H4 (cell line): Measurements from ENCODE around the gene OAS2. TPM values are rescaled to one million over a fixed set of nuclear protein-coding genes. Genes with fewer than 3 reads are reported as not detected.

Source experiments
- DNase-seq: peaks from one replicate; pipeline ENCODE4 v3.0.0-alpha.2; 2015; ENCODE audit warnings: low spot score
- total RNA-seq: library from RNA; depleted of rRNA; stranded (reverse); fragments of >200 nt; shearing (Covaris generic); gene quantifications from 2 replicates; pipeline ENCODE4 v1.2.3, GENCODE V29; 2014

Gene OAS2
- total RNA-seq, 1 experiment from 2014 or later = 49.7 TPM

DNA sequence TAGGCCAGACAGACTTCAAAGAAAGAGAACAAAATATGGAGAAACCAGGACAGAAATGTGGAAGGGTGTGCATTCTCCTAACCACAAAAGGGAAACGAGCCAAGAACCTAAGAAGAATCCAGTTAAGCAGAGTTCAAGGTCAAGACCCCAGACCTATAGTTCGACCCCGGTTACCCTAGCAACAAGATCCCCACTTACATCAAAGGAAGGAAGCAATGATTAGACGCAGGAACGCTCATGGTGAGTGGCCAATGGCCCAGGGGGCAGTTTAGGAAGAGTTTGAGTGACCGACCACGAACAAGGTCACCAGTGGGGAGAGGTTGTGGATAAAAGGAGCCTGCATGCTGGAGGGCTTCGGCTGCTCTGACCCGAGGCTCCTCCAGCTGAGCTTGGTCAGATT, 36.2 kb downstream of the OAS2 start:
- no peak for DNase-seq

DNA sequence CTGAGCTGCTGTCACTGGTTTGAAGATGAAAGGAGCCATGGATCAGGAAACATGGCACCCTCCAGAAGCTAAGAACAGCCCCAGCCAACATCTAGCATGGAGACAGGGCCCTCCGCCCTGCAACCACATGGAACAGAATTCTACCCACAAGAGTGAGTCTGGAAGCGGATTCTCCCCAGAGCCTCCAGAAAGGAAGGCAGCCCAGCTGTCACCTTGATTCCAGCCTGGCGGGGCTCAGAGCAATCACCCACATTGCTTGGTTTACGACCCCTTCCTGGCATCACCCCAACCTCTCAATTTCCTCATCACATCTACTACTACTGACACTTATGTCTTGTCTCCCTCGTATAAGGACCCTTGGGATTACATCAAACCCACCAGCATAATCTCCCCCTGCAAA, 38.5 kb downstream of the OAS2 start:
- no peak for DNase-seq

DNA sequence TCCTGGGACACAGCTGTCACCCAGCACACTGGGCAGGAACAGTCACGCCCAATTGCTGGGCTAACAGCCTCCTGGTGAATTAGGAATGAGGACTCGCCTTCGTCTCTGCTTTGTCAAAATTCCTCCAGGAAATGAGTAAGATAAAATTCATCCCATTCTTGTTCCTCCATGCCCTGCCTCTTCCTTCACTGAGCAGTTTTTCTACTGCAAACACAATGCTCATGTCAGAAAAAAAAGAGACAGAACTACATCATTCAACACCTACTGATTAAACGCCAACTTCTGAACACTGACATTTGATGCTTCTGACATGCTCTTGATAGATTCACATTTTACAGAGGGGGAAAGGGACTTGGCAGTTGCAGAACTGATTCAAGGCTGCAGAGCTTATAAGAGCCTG, 40.7 kb downstream of the OAS2 start:
- DNase-seq = no peak

DNA sequence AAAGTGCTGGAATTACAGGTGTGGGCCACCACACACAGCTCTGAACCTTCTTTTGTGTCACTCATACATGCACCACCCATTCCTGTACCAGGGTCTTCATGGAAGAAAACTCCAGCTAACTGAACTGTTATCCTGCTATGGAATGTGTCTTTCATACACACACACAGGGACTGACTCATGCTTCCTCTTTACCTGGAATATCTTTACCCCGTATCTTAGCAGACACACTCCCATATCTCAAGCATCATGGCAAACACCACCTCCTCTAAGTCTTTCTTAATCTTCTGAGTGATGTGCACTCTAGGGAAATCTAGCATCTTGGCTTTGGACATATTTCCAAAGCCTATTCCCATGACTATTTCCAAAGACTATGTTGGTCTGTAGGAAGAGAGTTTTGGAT, 43.2 kb downstream of the OAS2 start:
- no peak for DNase-seq

DNA sequence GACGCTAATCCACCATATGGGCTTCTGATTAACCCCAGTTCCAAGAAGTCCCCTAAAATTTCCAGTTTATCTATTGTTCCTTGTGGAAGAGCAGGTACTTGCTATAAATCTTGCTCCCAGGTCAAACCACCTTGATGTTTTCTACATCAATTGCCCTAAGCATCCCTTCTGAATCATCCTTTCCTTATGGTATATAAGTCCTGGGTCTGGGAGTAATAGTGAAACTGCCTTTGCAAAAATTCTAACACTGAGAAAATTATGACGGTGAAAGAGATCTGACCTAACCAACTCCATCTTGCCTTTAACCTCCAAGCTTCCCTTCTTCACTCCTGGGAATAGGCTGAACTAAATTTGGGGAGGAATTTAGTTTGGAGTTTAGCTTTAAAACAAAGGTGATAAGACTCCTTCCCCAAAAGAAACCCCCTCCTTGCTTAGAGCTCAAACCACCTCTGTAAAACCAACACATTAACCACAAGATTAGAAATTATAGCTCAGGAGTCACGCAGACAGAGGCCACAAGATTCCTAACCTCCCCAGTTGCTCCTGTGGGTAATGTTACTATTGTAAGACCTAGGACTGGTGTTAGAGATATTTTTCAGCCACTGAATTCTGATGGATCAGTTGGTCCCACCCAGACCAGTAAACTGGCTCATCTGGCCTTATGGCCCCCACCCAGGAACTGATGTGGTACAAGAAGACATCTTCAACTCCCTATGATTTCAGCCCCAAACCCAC, 44.4 kb downstream of the OAS2 start:
- DNase-seq = no peak

DNA sequence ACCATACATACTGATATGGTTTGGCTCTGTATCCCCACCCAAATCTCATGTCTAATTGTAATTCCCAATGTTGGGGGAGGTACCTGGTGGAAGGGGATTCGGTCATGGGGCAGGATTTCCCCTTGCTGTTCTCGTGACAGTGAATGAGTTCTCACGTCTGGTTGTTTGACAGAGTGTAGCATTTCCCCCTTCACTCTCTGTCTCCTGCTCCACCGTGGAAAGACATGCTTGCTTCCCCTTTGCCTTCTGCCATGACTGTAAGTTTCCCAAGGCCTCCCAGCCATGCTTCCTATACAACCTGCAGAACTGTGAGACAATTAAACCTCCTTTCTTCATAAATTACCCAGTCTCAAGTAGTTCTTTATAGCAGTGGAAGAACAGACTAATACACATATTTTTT, 49.4 kb downstream of the OAS2 start:
- DNase-seq = no peak

DNA sequence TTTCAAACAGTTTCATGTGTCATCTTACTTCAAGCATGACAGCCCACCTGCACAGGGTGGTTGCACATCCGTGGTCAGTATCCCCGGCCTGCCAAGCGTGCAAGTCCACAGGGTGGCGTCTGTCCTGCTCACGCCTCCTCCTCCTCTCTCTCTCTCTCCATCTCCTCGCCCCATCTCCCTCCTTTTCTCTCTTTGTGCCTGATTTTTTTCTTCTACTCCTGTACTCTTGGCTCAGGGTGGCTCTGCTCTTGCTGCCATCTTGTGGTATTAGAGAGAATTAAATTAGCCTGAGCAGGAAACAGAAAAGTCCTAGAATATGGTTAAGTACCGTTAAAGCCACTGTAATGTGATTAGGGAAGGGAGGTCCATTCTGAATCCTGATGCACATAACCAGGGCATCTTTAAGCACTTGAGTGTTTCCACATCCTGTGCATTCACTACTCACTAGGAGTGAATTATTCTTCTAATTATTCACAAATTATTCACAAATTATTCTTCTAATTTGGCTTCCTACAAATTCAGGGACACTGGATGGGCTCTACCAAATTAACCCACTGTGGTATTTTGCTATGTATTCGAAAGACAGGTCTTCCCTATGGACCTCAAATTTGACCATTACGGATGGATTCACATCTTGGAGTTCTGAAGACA, 52.7 kb downstream of the OAS2 start:
- peak; percentile 78 for DNase-seq

DNA sequence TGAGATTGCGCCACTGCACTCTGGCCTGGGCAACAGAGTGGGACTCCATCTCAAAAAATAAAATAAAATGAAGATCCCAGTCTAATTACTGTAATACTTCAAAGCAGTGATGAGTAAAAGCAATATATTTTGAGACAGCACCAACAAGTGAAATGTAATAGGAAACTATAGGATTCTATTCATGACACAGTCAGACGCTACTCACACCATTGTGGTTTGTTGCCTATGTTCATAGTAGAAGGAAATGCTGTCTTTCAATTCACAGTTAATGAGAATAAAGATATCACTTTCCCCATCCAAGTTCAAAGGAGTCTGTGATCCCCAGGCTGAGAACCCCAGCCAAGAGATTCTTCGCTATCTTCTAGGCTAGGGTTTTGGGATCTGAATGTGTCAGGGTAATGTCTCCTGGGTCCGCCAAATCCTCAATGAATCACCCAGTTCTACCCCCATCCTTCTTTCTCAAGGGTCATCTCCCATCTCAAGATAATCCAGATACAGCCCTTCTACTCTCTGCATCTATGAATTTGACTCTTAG, 61.7 kb downstream of the OAS2 start:
- DNase-seq = no peak

DNA sequence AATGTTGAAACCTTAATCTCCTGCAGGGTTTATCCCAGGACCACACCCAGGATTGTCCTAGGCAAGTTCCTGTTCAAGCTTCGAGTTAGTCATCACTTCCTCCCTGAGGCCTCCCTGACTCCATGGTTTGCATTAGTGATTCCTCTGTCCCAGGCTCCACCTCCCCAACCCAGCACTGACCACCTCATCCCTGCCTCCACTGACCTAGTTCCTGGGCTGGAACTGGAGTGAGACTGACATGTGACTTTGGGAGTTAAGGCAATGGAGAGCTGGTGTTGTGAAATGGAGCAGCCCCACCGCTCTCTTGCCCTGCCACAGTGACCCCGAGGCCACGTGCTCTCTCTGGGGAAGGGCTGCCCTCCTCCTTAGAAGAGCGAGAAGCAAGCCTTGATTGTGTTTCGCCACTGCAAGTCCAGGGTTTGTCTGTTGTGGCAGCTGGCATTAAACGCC, 62.4 kb downstream of the OAS2 start:
- peak; percentile 94 for DNase-seq

DNA sequence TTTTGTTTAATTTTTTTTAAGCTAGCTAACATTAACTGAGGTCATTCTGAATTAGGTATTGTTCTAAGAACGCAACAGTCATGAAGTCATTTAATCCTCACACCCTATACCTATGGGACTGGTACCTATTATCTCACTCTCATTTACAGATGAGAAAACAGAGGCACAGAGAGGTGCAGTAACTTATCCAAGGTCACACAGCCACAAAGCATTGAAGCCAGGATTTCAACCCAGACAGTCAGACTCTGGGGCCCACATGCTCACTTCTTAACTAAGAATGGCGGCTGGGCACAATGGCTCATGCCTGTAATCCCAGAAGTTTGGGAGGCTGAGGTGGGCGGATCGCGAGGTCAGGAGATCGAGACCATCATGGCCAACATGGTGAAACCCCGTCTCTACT, 63.2 kb downstream of the OAS2 start:
- DNase-seq = no peak

DNA sequence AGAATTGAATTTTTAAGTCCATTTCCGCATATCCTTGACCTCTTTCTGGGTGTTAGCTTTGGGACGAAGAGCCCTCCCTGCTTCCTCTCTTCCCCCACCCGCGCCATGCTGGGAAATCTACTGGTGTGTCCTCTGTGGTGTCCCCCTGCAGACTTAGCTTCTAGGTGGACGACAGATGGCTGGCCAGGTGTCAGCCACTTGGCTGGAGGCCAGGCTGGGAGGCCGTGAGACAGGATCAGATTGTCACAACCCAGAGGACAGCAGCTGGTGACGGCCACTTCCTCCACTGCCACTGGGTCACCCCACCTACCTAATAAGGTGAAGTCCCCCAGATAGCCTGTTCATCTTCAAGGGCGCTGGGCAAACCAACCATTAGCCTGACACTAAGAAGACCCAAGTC, 64.9 kb downstream of the OAS2 start:
- no peak for DNase-seq

DNA sequence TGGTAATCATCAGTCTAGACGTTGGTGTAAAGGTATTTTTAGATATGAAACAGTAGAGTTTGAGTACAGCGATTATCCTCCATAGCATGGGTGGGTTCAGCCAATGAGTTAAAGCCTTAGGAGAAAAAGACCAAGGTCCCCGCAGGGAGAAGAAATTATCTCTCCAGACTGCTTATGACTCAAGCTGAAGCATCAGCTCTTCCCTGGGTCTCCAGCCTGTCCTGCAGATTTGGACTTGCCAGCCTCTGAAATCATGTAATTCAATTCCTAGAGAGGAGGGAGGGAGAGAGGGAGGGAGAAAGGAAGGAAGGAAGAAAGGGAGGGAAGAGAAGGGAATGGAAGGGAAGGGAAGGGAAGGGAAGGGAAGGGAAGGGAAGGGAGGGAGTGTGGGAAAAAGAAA, 66.2 kb downstream of the OAS2 start:
- DNase-seq = no peak

DNA sequence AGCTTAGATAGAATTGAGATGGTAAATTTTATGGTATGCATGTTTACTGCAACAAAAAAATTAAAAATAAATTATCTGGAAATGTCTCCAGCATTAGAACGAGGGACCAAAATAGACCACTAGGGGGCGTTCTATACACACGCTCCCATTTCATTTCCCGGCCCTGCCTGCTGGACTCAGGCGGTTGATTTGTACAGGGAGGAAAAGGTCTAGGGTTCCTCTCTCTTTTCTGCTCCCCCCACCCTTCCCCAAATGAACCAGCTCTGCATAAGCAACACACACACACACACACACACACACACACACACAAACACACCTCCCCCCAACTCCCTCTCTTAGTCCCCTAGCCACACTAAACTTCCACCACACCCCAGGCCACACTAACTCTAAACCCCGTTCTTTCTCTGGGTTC, 70.4 kb downstream of the OAS2 start:
- peak; percentile 43 for DNase-seq

DNA sequence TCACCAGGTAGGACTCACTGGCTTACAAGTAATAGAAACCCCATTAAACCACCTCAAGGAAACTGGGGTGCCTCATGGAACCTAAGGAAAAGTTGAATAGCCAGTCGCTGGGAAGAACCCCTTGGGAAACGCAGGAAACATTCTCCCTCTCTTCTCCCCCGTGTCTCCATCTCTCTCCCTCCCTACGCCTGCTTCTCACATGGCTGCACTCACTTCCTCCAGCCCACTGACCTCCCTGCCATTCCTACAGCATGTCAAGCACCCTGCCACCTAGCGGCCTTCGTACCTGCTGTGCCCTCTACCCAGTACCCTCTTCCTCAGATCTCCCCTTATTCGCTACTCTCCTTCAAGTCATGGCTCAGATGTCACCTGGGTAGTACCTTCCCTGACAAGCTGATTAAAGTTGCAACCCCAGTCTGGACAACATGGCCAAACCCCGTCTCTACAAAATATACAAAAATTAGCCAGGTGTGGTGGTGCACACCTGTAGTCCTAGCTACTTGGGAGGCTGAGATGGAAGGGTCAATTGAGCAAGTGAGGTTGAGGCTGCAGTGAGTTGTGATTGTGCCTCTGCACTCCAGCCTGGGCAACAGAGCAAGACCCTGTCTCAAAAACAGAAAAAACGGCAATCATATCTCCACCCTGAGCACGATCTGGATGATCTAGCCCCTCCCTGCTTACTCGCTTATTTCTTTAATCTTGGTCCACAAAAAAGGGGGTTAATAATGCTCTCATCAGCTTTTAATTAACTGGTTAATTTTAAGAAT, 71.8 kb downstream of the OAS2 start:
- peak; percentile 43 for DNase-seq

DNA sequence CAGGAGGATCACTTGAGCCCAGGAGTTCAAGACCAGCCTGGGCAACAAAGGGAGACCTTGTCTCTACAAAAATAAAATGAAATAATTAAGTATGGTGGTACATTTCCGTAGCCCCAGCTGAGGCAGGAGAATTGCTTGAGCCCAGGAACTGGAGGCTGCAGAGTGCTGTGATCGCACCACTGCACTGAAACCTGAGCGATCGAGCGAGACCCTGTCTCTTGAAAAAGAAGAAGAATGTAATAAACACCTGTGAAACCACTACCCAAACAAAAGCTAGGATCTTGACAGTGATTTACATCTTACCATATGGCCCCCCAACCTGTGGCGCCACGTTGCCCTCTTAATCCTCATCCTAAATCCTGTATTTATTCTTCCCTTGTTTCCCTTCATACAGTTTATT, 72.5 kb downstream of the OAS2 start:
- no peak for DNase-seq

DNA sequence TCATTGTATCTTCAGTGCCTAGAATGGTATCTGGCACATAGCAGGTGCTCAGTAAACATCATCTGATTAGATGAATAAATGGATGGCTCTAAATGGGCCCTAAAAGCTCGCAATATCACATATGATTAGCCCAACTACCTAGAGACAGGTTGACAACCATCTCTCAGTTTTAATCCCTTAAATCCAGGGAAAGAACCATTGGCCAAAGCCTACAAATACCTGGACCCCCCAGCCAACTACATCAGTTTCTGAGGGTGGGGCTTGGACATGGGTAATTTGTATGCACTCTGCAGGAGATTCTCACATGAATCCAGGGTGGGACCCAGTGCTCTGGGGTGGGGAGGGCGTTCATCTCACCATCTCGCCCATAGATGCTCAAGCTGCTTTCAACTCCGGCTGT, 73.4 kb downstream of the OAS2 start:
- DNase-seq = no peak

DNA sequence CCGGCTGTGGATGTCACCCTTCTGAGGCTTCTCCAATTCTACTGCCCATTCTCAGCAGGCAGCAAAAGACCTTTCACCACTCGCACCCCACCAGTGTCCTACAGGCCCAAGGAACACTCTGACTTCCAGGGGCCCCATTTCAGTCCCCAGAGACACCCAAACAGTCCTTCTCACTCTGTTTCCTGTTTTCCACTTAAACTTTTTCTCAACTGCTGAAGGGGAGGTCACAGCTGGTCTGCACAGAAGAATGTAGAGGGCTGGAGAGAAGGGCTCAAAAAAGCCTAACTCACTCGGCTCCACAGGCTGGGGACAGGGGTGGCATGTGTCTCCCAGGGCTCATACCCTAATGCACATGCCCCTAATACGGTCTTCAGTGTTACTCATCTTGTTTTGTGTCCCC, 74.0 kb downstream of the OAS2 start:
- no peak for DNase-seq

DNA sequence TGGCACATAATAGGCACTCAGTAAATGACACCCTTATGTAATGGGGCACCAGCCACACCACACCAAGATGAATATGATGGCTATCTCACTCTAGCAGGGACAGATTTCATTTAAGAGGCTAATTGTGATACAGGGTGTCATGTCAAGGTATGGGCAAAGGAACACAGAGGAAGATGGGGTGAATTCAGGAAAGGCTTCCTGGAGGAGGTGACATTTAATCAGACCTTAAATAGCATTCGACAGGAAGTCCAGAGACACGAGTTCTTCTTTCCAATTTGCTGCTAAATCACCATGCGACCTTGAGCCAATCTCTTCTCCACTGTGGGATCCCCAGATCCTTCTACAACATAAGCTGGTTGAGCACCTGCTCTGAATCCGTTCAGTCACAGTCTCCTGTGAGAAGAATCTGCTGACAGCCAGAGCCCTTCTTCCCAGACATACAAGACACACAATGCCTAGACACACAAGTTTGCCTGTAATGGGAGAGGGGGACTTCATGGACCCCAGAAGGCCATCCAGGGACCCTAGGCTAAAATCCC, 76.7 kb downstream of the OAS2 start:
- DNase-seq = no peak

DNA sequence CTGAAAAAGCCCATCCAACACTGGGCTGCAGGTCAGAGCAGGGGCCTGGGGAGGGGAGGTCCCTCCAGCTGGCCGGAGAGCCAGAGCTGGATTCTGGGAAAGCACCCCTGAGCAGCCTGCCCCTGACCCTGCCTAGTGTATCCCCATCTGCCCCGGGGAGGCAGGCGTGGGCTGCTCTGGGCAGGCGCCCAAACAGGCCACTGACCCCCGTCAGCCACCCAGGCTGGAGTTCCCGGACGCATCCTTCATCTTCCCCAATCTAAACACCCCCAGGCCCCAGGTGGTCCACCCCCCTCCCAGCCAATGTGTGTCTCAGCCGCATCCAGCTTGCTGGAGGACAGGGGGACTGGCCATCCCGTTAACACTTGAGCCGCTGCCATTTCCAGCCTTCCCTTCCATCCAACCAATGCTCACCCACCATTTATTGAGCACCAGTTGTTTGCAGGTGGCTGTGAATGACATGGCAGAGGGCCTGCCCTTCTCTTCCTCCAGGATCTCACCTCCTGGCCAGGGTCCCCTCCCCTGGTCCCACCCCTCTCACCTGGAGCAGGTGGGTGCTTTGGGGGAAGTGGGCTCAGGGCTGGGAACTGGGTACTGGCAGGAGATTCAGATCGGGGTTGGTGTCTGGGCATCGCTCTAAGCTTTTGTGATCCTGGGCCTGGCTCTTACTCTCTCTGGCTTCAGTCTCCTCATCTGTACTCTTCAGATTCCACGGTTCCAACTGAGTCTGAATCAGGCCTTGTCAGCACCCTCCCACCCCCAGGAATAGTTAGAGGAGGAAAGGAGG, 77.5 kb downstream of the OAS2 start:
- no peak for DNase-seq

DNA sequence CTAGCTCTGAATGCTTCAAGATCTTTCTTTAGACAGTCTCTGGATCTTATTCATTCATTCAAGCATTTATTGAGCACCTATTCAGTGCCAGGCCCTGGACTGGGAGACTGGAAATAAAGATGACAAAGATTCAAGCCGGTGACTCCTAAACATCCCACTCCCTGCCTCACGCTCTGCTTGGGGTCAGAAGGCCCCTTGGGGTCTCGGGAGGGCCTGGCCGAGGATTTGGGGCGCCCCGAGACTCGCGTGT, 78.0 kb downstream of the OAS2 start:
- no peak for DNase-seq

DNA sequence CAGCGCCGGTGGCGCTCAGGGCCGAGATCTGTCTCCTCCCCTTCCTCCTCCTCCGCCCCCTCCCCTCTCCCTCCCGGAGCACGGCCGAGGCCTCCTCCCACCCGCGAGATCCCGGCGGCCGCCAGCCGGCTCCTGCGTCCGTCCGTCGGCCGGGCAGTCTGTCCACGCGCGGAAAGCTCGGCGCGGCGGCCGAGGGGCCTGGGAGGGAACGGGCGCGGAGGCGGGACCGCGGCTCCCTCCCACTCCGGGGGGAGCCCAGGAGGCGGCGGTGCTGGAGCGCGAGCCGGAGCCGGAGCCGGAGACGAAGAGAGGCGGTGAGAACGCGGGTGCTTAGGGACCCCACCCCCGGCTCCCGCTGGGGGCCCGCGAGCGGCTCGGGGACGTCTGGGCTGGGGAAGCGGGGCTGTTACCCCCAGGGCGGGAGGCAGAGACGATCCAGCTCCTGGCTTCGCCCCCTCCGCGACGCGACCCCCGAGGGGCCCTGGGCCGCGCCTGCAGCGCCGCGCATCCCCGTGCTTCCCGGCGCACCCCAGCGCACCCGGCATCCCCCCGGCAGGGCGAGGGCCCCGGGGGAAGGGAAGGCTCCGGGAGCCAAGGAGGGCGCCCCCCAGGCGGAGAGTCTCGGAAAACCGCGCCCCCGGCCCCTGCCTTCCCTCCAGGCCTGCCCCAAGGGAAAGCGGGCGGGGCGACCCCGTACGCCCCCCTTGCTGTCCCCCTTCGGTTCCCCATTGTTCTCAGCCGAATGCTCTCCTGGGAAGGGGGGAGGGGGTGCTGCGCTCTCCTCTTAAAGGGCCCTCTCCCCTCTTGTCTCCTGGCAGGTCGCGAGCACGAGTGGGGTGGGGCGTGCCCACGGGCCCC, 78.5 kb downstream of the OAS2 start, which contains the start of gene DTX1:
DTX1 (plus strand) TSS at position 100 of the 858 bp plus-strand sequence. CDS start 1,463 bp downstream, outside the sequence.
- DNase-seq = no peak
